NB4 (cell line): Measurements from ENCODE around the gene CYBB.

Experiments
- POLR2A ChIP-seq: IDR thresholded peaks from 2 replicates; pipeline ENCODE4 v1.6.1; 2011; ENCODE audit warnings: mild to moderate bottlenecking; ENCODE audit not compliant: insufficient read length; ENCODE audit errors: extremely low read depth
- TF ChIP-seq, protein P1 (sequence below): IDR thresholded peaks from one replicate; pipeline ENCODE4 v1.5.1; 2012; ENCODE audit warnings: low read depth, low read length
- TF ChIP-seq, protein P2 (sequence below): IDR thresholded peaks from 2 replicates; pipeline ENCODE4 v1.6.1; 2011; ENCODE audit warnings: low read depth, low read length

DNA sequence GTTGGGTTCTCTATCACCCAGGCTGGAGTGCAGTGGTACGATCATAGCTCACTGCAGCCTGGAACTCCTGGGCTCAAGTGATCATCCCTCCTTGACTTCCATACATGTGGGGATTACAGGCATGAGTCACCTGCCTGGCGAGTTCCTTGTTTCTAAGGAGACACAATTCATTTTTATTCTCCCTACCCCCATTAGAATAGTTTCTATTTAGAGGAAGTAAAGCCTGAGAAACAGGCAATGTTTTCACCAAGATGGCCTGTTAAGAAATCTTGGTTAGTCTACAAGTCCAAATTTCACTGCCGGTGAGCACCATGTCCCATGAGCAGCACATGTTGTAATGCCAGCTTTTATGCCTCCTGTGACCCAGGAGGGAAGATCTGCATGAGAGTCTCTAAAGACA is 5.7 kb downstream of the CYBB start:
- TF ChIP-seq, protein P1, sequence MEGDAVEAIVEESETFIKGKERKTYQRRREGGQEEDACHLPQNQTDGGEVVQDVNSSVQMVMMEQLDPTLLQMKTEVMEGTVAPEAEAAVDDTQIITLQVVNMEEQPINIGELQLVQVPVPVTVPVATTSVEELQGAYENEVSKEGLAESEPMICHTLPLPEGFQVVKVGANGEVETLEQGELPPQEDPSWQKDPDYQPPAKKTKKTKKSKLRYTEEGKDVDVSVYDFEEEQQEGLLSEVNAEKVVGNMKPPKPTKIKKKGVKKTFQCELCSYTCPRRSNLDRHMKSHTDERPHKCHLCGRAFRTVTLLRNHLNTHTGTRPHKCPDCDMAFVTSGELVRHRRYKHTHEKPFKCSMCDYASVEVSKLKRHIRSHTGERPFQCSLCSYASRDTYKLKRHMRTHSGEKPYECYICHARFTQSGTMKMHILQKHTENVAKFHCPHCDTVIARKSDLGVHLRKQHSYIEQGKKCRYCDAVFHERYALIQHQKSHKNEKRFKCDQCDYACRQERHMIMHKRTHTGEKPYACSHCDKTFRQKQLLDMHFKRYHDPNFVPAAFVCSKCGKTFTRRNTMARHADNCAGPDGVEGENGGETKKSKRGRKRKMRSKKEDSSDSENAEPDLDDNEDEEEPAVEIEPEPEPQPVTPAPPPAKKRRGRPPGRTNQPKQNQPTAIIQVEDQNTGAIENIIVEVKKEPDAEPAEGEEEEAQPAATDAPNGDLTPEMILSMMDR = no peak
- TF ChIP-seq POLR2A = no peak
- TF ChIP-seq, protein P2, sequence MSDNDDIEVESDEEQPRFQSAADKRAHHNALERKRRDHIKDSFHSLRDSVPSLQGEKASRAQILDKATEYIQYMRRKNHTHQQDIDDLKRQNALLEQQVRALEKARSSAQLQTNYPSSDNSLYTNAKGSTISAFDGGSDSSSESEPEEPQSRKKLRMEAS = peak; percentile 32
